HG03135 (cell line): ENCODE data around the gene PAFAH2.
"Not testable (repeated sequence)": the region's sequence is repeated elsewhere in the genome, so short reads cannot be mapped to it uniquely, and the experiment has no call there.

Experiments used
- ATAC-seq: cut with Tn5 transposase; IDR thresholded peaks from one replicate; pipeline ENCODE4 v1.9.1; 2021; ENCODE audit warnings: mild to moderate bottlenecking, moderate library complexity; ENCODE audit not compliant: unreplicated experiment

Gene PAFAH2

GRCh38 chr1:25933479-25934365 lies 64.1 kb downstream of the PAFAH2 start:
- no peak for ATAC-seq

GRCh38 chr1:25932811-25933400 lies 65.0 kb downstream of the PAFAH2 start:
- ATAC-seq = not testable (repeated sequence)

GRCh38 chr1:25932321-25932720 lies 65.5 kb downstream of the PAFAH2 start:
- ATAC-seq = no peak

- no peak for ATAC-seq
Measured at GRCh38 chr1:25929016-25929415, 68.8 kb downstream of the PAFAH2 start.

- ATAC-seq = no peak
Measured at GRCh38 chr1:25927521-25928265, 70.2 kb downstream of the PAFAH2 start.

- ATAC-seq = no peak
Measured at GRCh38 chr1:25926731-25927496, 70.9 kb downstream of the PAFAH2 start.

GRCh38 chr1:25924454-25924853 lies 73.4 kb downstream of the PAFAH2 start:
- no peak for ATAC-seq

- ATAC-seq = no peak
Measured at GRCh38 chr1:25922971-25923552, 74.8 kb downstream of the PAFAH2 start.

GRCh38 chr1:25922056-25922970 lies 75.5 kb downstream of the PAFAH2 start:
- ATAC-seq = no peak

GRCh38 chr1:25918615-25919014 lies 79.2 kb downstream of the PAFAH2 start:
- ATAC-seq = no peak

- ATAC-seq = no peak
Measured at GRCh38 chr1:25917996-25918395, 79.9 kb downstream of the PAFAH2 start.

- ATAC-seq = no peak
Measured at GRCh38 chr1:25916460-25916859, 81.4 kb downstream of the PAFAH2 start.

- no peak for ATAC-seq
Measured at GRCh38 chr1:25914074-25914995, 83.5 kb downstream of the PAFAH2 start.

GRCh38 chr1:25913206-25913605 lies 84.7 kb downstream of the PAFAH2 start:
- ATAC-seq = no peak

GRCh38 chr1:25912076-25912831 lies 85.6 kb downstream of the PAFAH2 start:
- ATAC-seq = no peak

- no peak for ATAC-seq
Measured at GRCh38 chr1:25911162-25911561, 86.7 kb downstream of the PAFAH2 start.
